H1 (cell line): Measurements from ENCODE around the gene COLEC11. TPM values are rescaled to one million over a fixed set of nuclear protein-coding genes. Genes with fewer than 3 reads are reported as not detected.

Source experiments
- RAD21 ChIP-seq, 2 experiments: IDR thresholded peaks in 1 of 2; conservative IDR thresholded peaks in 1 of 2; 2 replicates each; pipeline ENCODE4 v1.6.1; 2011; ENCODE audit warnings: low read depth in 2 of 2, low read length in 2 of 2, improper control_type of control experiment in 1 of 2, inconsistent platforms in 1 of 2, mild to moderate bottlenecking in 1 of 2, moderate library complexity in 1 of 2
- polyA plus RNA-seq, 7 experiments: library from polyadenylated mRNA; depleted of rRNA in 3 of 7; stranded (reverse) in 5 of 7; unstranded in 2 of 7; fragments of >200 nt in 5 of 7; fragments of 200-250 nt in 2 of 7; gene quantifications; 1 replicate in 5 of 7; 2 replicates in 1 of 7; 4 replicates in 1 of 7; pipeline versions ENCODE4 v1.2.1 to v1.2.3, GENCODE V29; 2011 to 2013; ENCODE audit warnings: missing spikeins in 2 of 7, mixed read lengths in 2 of 7
- total RNA-seq: library from RNA; stranded (reverse); fragmentation: NEBNext Ultra II Directional; extraction: Animal tissue kit (Norgen Biotek cat#: 25700); gene quantifications from 2 replicates; pipeline ENCODE4 v1.2.1, GENCODE V29; 2021

The COLEC11 gene
- total and polyA plus RNA-seq, 2 of the 8 experiments (the other 6 are each of a cell fraction or from before 2014, with no cell fraction given) = 0.47 to 0.80 TPM

- TF ChIP-seq RAD21 (IDR thresholded peaks at IDR 0.05 in 1 of 2, conservative IDR thresholded peaks at IDR 0.05 in 1 of 2; ENCODE audit: low read depth in 2 of 2, low read length in 2 of 2) = no peak
These were observed 1.1 kb downstream of the COLEC11 start (continued) for GRCh38 chr2:3595985-3596384.
